Stimulated activated CD8-positive, alpha-beta memory T cell treated with anti-CD3 and anti-CD28 coated beads, Interleukin-4, amount 100 ng/mL, for 1 hour (primary cell): ENCODE results near the gene CARNS1.
A peak's percentile ranks its signal among the peaks of the same experiment; 100 is the strongest.
"Not testable (repeated sequence)": the region's sequence is repeated elsewhere in the genome, so short reads cannot be mapped to it uniquely, and the experiment has no call there.

Experiments
- DNase-seq, 2 donors: peaks; one replicate each; pipeline ENCODE4 v3.0.0-alpha.2; 2020; ENCODE audit warnings: low read depth in 2 of 2, low spot score in 1 of 2

The CARNS1 gene

GRCh38 chr11:67464411-67465188 is 49.1 kb downstream of the CARNS1 start:
- DNase-seq, result peak; percentile 79 to 87

- DNase-seq, result no peak
Measured at GRCh38 chr11:67465189-67465510, 49.7 kb downstream of the CARNS1 start.

- not testable (repeated sequence) for DNase-seq
Measured at GRCh38 chr11:67465530-67465929, 50.1 kb downstream of the CARNS1 start.

GRCh38 chr11:67466367-67466766 is 50.9 kb downstream of the CARNS1 start:
- DNase-seq, result no peak

GRCh38 chr11:67466962-67467771 is 51.7 kb downstream of the CARNS1 start:
- DNase-seq, result no peak

- DNase-seq, result no peak
Measured at GRCh38 chr11:67468056-67468455, 52.6 kb downstream of the CARNS1 start.

GRCh38 chr11:67468456-67468758 is 52.9 kb downstream of the CARNS1 start:
- DNase-seq, result no peak

- peak; percentile 86 to 89 for DNase-seq
Measured at GRCh38 chr11:67468759-67469507, 53.5 kb downstream of the CARNS1 start, which contains the start of gene TMEM134. Gene TMEM134 (minus strand): TSS chr11:67469251. CDS start chr11:67469192, 59 bp downstream.

GRCh38 chr11:67469508-67469811 is 54.0 kb downstream of the CARNS1 start:
- no peak for DNase-seq

- no peak for DNase-seq
Measured at GRCh38 chr11:67470337-67471002, 55.0 kb downstream of the CARNS1 start.

GRCh38 chr11:67472882-67473281 is 57.4 kb downstream of the CARNS1 start:
- DNase-seq, result no peak
